HepG2 (cell line): ENCODE results near the gene GNAL. TPM values are rescaled to one million over a fixed set of nuclear protein-coding genes. Genes with fewer than 3 reads are reported as not detected.
A peak's percentile ranks its signal among the peaks of the same experiment; 100 is the strongest.

ENCODE experiments used
- ATAC-seq: fragments of 200-7000 bp; cut with Tn5 transposase; 3 replicates; pipeline ENCODE4 v1.9.1; 2020; ENCODE audit warnings: mild to moderate bottlenecking, moderate library complexity
- BruUV-seq: library from RNA; stranded (reverse); fragments of 400-500 nt; replicated peaks from 2 replicates; lab custom pipeline; 2021; lab: Mats Ljungman, UMichigan
- CTCF ChIA-PET: fragments of 300-600 bp; formaldehyde crosslinking; extraction: SDS; loops from one replicate; lab custom pipeline; 2021; ENCODE audit warnings: low total read pairs, inconsistent platforms, low intra/inter-chr PET ratio; lab: Yijun Ruan, JAX
- POLR2A ChIA-PET: fragments of 350-600 bp; sonication (Branson Sonifier 250); formaldehyde crosslinking; loops from one replicate; lab custom pipeline; 2020; ENCODE audit warnings: antibody characterized with exemption, inconsistent platforms; lab: Yijun Ruan, JAX
- DNase-seq: peaks from one replicate; pipeline ENCODE4 v3.0.0-alpha.2; 2015; ENCODE audit warnings: low spot score
- FAIRE-seq: peaks from 3 replicates; lab custom pipeline; 2011; peaks lifted over from hg19 to GRCh38; lab: Jason Lieb, UNC
- H2AFZ ChIP-seq: one replicate; pipeline ENCODE4 v1.6.1; 2011; ENCODE audit warnings: low read length, inconsistent platforms
- H3K27ac ChIP-seq: fragments of 300-600 bp; 3 replicates; pipeline ENCODE4 v1.8.0; 2011; ENCODE audit warnings: mixed run types, mild to moderate bottlenecking, mixed read lengths, low read length, inconsistent platforms; ENCODE audit not compliant: insufficient read depth; ENCODE audit errors: extremely low read length
- H3K27me3 ChIP-seq, 2 experiments: fragments of 200-600 bp in 1 of 2; 2 replicates in 1 of 2; 3 replicates in 1 of 2; pipeline versions ENCODE4 v1.6.0 to v1.8.0; 2011; ENCODE audit warnings: low read length in 2 of 2, mild to moderate bottlenecking in 2 of 2, moderate library complexity in 2 of 2, inconsistent platforms in 1 of 2; ENCODE audit not compliant: insufficient read depth in 2 of 2, control insufficient read depth in 1 of 2
- H3K36me3 ChIP-seq, 2 experiments: fragments of 200-600 bp in 1 of 2; replicated peaks in 1 of 2; 2 replicates in 1 of 2; 3 replicates in 1 of 2; pipeline versions ENCODE4 v1.5.1 to v1.8.0; 2011; ENCODE audit warnings: low read length in 2 of 2, inconsistent platforms in 1 of 2; ENCODE audit not compliant: insufficient read depth in 2 of 2, control insufficient read depth in 1 of 2
- H3K4me1 ChIP-seq: 2 replicates; pipeline ENCODE4 v1.5.1; 2012; ENCODE audit warnings: low read length, inconsistent platforms; ENCODE audit not compliant: insufficient read depth
- H3K4me2 ChIP-seq: 2 replicates; pipeline ENCODE4 v1.6.0; 2011; ENCODE audit warnings: low read depth, low read length, inconsistent platforms
- H3K4me3 ChIP-seq, 3 experiments: fragments of 200-600 bp in 1 of 3; sonication (generic), shearing (Covaris generic) in 1 of 3; replicated peaks in 1 of 3; 2 replicates each; pipeline ENCODE4 v1.5.1; 2011 to 2016; ENCODE audit warnings: low read length in 3 of 3, inconsistent platforms in 2 of 3, low read depth in 2 of 3, mild to moderate bottlenecking in 2 of 3, control low read depth in 1 of 3, mixed read lengths in 1 of 3; ENCODE audit not compliant: insufficient read depth in 1 of 3
- H3K79me2 ChIP-seq: one replicate; pipeline ENCODE4 v1.6.1; 2011; ENCODE audit warnings: low read length, inconsistent platforms; ENCODE audit not compliant: insufficient read depth
- H3K9ac ChIP-seq: 2 replicates; pipeline ENCODE4 v1.6.0; 2011; ENCODE audit warnings: mild to moderate bottlenecking, low read depth, low read length, inconsistent platforms; ENCODE audit not compliant: insufficient read depth
- H3K9me3 ChIP-seq: 2 replicates; pipeline ENCODE4 v1.5.1; 2012; ENCODE audit warnings: mild to moderate bottlenecking, low read length
- H4K20me1 ChIP-seq: 2 replicates; pipeline ENCODE4 v1.6.0; 2011; ENCODE audit warnings: inconsistent platforms, mild to moderate bottlenecking, low read length, moderate library complexity; ENCODE audit not compliant: insufficient read depth
- EEA1 ChIP-seq: sonication (generic); formaldehyde crosslinking; IDR thresholded peaks from 2 replicates; pipeline ENCODE4 v1.5.1; 2020; ENCODE audit warnings: mild to moderate bottlenecking, missing genetic modification reagents, borderline replicate concordance
- EP300 ChIP-seq, 3 experiments: sonication (generic) in 1 of 3; formaldehyde crosslinking in 1 of 3; IDR thresholded peaks; 2 replicates each; pipeline versions ENCODE4 v1.5.1 to v1.6.1; 2011 to 2020; ENCODE audit warnings: low read depth in 2 of 3, low read length in 2 of 3, borderline replicate concordance in 1 of 3, improper control_type of control experiment in 1 of 3, mild to moderate bottlenecking in 1 of 3, missing genetic modification reagents in 1 of 3, moderate library complexity in 1 of 3
- FOSL2 ChIP-seq: sonication (generic); formaldehyde crosslinking; IDR thresholded peaks from 2 replicates; pipeline ENCODE4 v1.4.0; 2020; ENCODE audit warnings: missing genetic modification reagents
- FOXA1 ChIP-seq, 2 experiments: fragments of 450-650 bp in 1 of 2; sonication (generic) in 1 of 2; formaldehyde crosslinking in 1 of 2; IDR thresholded peaks; 2 replicates each; pipeline versions ENCODE4 v1.4.0 to v1.6.1; 2016 to 2020; ENCODE audit warnings: missing genetic modification reagents in 1 of 2
- FOXA3 ChIP-seq: IDR thresholded peaks from 2 replicates; pipeline ENCODE4 v1.6.1; 2016; ENCODE audit warnings: missing genetic modification reagents, missing compliant biosample characterization
- FOXP1 ChIP-seq, 2 experiments: fragments of 450-650 bp in 1 of 2; IDR thresholded peaks; 2 replicates each; pipeline ENCODE4 v1.6.1; 2017 to 2018; ENCODE audit warnings: antibody characterized with exemption in 1 of 2
- GATA4 ChIP-seq: sonication (generic); IDR thresholded peaks from 2 replicates; pipeline ENCODE4 v1.6.1; 2016; ENCODE audit warnings: antibody characterized with exemption, low read depth, borderline replicate concordance
- GFI1 ChIP-seq: sonication (generic); formaldehyde crosslinking; IDR thresholded peaks from 2 replicates; pipeline ENCODE4 v1.5.0; 2020; ENCODE audit warnings: missing genetic modification reagents, mild to moderate bottlenecking, borderline replicate concordance
- HNF4G ChIP-seq, 2 experiments: sonication (generic) in 1 of 2; formaldehyde crosslinking in 1 of 2; IDR thresholded peaks; 2 replicates each; pipeline versions ENCODE4 v1.4.0 to v1.6.1; 2011 to 2020; ENCODE audit warnings: borderline replicate concordance in 2 of 2, low read depth in 2 of 2, mild to moderate bottlenecking in 2 of 2, low read length in 1 of 2, missing genetic modification reagents in 1 of 2, moderate library complexity in 1 of 2
- NCOA2 ChIP-seq: sonication (generic); formaldehyde crosslinking; IDR thresholded peaks from 2 replicates; pipeline ENCODE4 v1.8.0; 2022; ENCODE audit warnings: inconsistent platforms
- NR2F1 ChIP-seq, 2 experiments: fragments of 450-650 bp in 1 of 2; formaldehyde crosslinking in 1 of 2; IDR thresholded peaks; 2 replicates each; pipeline versions ENCODE4 v1.5.0 to v1.6.1; 2016 to 2020; ENCODE audit warnings: mild to moderate bottlenecking in 1 of 2, missing compliant biosample characterization in 1 of 2, missing genetic modification reagents in 1 of 2, moderate library complexity in 1 of 2
- NR2F6 ChIP-seq, 2 experiments: IDR thresholded peaks; 2 replicates each; pipeline ENCODE4 v1.6.1; 2016; ENCODE audit warnings: antibody characterized with exemption in 1 of 2, mild to moderate bottlenecking in 1 of 2
- RARA ChIP-seq: IDR thresholded peaks from 2 replicates; pipeline ENCODE4 v1.6.1; 2016; ENCODE audit warnings: missing genetic modification reagents, missing compliant biosample characterization
- SOX13 ChIP-seq, 3 experiments: fragments of 450-650 bp in 1 of 3; sonication (generic) in 1 of 3; formaldehyde crosslinking in 1 of 3; IDR thresholded peaks in 2 of 3; conservative IDR thresholded peaks in 1 of 3; 2 replicates each; pipeline versions ENCODE4 v1.5.0 to v1.6.1; 2016 to 2020; ENCODE audit warnings: antibody characterized with exemption in 1 of 3, mild to moderate bottlenecking in 1 of 3, missing compliant biosample characterization in 1 of 3, missing genetic modification reagents in 1 of 3, moderate library complexity in 1 of 3
- SRSF9 ChIP-seq: fragments of 200-400 bp; formaldehyde crosslinking; IDR thresholded peaks from 2 replicates; pipeline ENCODE4 v1.6.1; 2018; ENCODE audit warnings: borderline replicate concordance, mild to moderate bottlenecking, low read depth, low read length; ENCODE audit not compliant: insufficient read depth, poor library complexity, severe bottlenecking
- SSRP1 ChIP-seq: IDR thresholded peaks from 2 replicates; pipeline ENCODE4 v1.6.1; 2016; ENCODE audit warnings: control low read depth
- TCF7 ChIP-seq: sonication (generic); IDR thresholded peaks from 2 replicates; pipeline ENCODE4 v1.6.1; 2016; ENCODE audit warnings: antibody characterized with exemption, low read depth
- TEAD3 ChIP-seq: optimal IDR thresholded peaks from 2 replicates; pipeline ENCODE3; 2016; ENCODE audit warnings: borderline replicate concordance
- ZBTB7B ChIP-seq: sonication (generic); formaldehyde crosslinking; IDR thresholded peaks from 2 replicates; pipeline ENCODE4 v1.4.0; 2020; ENCODE audit warnings: missing genetic modification reagents
- WGBS: methylation state at CpG from one replicate; pipeline ENCODE4 v1.1.6; 2017; ENCODE audit warnings: low lambda C conversion rate; 5-methylcytosine and 5-hydroxymethylcytosine counted together
- in situ Hi-C: cut with HindIII; loops from 2 replicates; pipeline ENCODE4 v1.10.0; 2017; ENCODE audit warnings: low pct_unique_long_range_greater_than_20kb; ENCODE audit not compliant: extremely low pct_ligation_motif_present
- intact Hi-C: fragments of 100-400 bp; cut with micrococcal nuclease; formaldehyde crosslinking; loops from one replicate; pipeline ENCODE4 v1.10.0; 2022; ENCODE audit not compliant: unreplicated experiment
- polyA plus RNA-seq, 8 experiments: library from polyadenylated mRNA; depleted of rRNA in 3 of 8; stranded (reverse) in 7 of 8; unstranded in 1 of 8; fragments of >200 nt; fragmentation: Illumina TruSeq in 4 of 8; extraction: Trizol in 4 of 8; gene quantifications; 2 replicates each; pipeline versions ENCODE4 v1.2.1 to v1.2.3, GENCODE V29; 2011 to 2016; ENCODE audit warnings: low read depth in 4 of 8, missing spikeins in 1 of 8, mixed read lengths in 1 of 8; ENCODE audit not compliant: insufficient read depth in 1 of 8
- total RNA-seq, 5 experiments: library from RNA; depleted of rRNA; stranded (reverse); fragments of >200 nt; fragmentation: Illumina TruSeq; extraction: Trizol; gene quantifications; 2 replicates each; pipeline ENCODE4 v1.2.3, GENCODE V29; 2016; ENCODE audit warnings: low read depth in 1 of 5
- TF ChIP-seq, protein P1 (sequence below): sonication (generic); formaldehyde crosslinking; IDR thresholded peaks from 2 replicates; pipeline ENCODE4 v1.4.0; 2020; ENCODE audit warnings: missing genetic modification reagents

The GNAL gene
- total and polyA plus RNA-seq, 2 of the 13 experiments (the other 11 are each of a cell fraction or from before 2014, with no cell fraction given): 0.87 to 1.4 TPM

DNA sequence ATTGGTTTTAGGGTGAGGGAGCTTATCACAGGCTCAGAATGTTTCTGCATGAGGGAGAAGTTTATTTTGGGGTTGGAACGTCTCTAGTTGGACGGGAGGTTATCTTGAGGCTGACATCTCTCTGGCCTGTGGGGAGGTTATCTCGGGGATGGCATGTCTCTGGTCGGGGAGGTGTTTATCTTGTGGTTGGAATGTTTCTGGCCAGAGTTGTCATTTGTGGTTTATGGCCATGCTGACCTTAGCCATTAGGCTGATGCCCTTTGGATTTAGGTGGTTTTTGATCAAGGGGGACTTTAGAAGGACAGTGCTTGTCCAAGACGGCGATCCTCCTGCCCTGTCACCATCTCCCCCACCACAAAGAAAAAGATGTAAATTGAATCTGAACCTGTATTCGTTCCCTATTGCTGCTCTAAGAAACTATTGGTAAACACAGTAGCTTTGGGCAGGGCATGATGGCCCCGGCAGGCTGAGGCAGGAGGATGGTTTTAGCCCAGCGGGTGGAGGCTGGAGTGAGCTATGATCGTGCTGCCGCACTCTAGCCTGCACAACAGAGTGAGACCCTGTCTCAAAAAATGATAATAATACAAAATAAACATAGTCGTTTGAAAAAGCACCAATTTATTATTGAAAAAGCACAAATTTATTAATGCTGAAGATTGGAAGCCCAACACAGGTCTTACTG is 236.9 kb downstream of the GNAL start:
- CTCF ChIA-PET: no interaction called here
- no TSS peak for BruUV-seq
- intact Hi-C loops: no loop called here
- TF ChIP-seq GFI1 (CRISPR knock-in tag): 0 out of 2 replicates have a peak, but pooled peaks have one; percentile 20
- no peak for TF ChIP-seq SSRP1 (CRISPR knock-in tag)
- 0 out of 2 replicates have a peak, but pooled peaks have one; percentile 19 for TF ChIP-seq ZBTB7B (CRISPR knock-in tag)
- peak; percentile 60; the same call in 1 of the 2 replicates for TF ChIP-seq GATA4
- TF ChIP-seq FOXA3 (CRISPR knock-in tag): 0 out of 2 replicates have a peak, but pooled peaks have one; percentile 35
- peak in 1 of 2 experiments; percentile 42; a peak in 1 of 4 replicates for TF ChIP-seq EP300 (IDR thresholded peaks at IDR 0.05; ENCODE audit: low read depth in 2 of 2, low read length in 2 of 2)
- TF ChIP-seq EP300 (CRISPR knock-in tag; IDR thresholded peaks at IDR 0.05; ENCODE audit: borderline replicate concordance): no peak; the same call in 1 of the 2 replicates
- peak; percentile 54 for TF ChIP-seq TCF7
- TF ChIP-seq RARA (CRISPR knock-in tag): 0 out of 2 replicates have a peak, but pooled peaks have one; percentile 46
- TF ChIP-seq HNF4G (IDR thresholded peaks at IDR 0.05; ENCODE audit: borderline replicate concordance, low read depth, low read length): peak; percentile 25; the same call in 1 of the 2 replicates
- no peak for TF ChIP-seq HNF4G (CRISPR knock-in tag; IDR thresholded peaks at IDR 0.05; ENCODE audit: borderline replicate concordance, low read depth)
- TF ChIP-seq, protein P1, sequence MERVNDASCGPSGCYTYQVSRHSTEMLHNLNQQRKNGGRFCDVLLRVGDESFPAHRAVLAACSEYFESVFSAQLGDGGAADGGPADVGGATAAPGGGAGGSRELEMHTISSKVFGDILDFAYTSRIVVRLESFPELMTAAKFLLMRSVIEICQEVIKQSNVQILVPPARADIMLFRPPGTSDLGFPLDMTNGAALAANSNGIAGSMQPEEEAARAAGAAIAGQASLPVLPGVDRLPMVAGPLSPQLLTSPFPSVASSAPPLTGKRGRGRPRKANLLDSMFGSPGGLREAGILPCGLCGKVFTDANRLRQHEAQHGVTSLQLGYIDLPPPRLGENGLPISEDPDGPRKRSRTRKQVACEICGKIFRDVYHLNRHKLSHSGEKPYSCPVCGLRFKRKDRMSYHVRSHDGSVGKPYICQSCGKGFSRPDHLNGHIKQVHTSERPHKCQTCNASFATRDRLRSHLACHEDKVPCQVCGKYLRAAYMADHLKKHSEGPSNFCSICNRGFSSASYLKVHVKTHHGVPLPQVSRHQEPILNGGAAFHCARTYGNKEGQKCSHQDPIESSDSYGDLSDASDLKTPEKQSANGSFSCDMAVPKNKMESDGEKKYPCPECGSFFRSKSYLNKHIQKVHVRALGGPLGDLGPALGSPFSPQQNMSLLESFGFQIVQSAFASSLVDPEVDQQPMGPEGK (CRISPR knock-in tag): peak; percentile 53; the same call in 1 of the 2 replicates
- TF ChIP-seq NR2F1 (CRISPR knock-in tag; IDR thresholded peaks at IDR 0.05): peak in 1 of 2 experiments; percentile 50; a peak in 2 of 4 replicates
- no peak for TF ChIP-seq FOXA1 (IDR thresholded peaks at IDR 0.05)
- TF ChIP-seq FOXA1 (CRISPR knock-in tag; IDR thresholded peaks at IDR 0.05): peak; percentile 59; the same call in 1 of the 2 replicates
- TF ChIP-seq NR2F6 (IDR thresholded peaks at IDR 0.05): peak; percentile 93
- peak; percentile 70 for TF ChIP-seq NR2F6 (CRISPR knock-in tag; IDR thresholded peaks at IDR 0.05)
- TF ChIP-seq SRSF9: no peak
- no peak for TF ChIP-seq FOXP1 (IDR thresholded peaks at IDR 0.05)
- TF ChIP-seq FOXP1 (CRISPR knock-in tag; IDR thresholded peaks at IDR 0.05): 0 out of 2 replicates have a peak, but pooled peaks have one; percentile 9
- no peak for TF ChIP-seq SOX13 (IDR thresholded peaks at IDR 0.05)
- peak in 1 of 2 experiments; percentile 18; a peak in 1 of 4 replicates for TF ChIP-seq SOX13 (CRISPR knock-in tag; conservative IDR thresholded peaks at IDR 0.05 in 1 of 2, IDR thresholded peaks at IDR 0.05 in 1 of 2)
- 0 out of 2 replicates have a peak, but pooled peaks have one; percentile 17 for TF ChIP-seq FOSL2 (CRISPR knock-in tag)
- TF ChIP-seq EEA1 (CRISPR knock-in tag): no peak
- peak; percentile 49 for TF ChIP-seq TEAD3 (CRISPR knock-in tag)
- TF ChIP-seq NCOA2 (CRISPR knock-in tag): peak; percentile 40; the same call in 1 of the 2 replicates

More for the DNA sequence above, 236.9 kb downstream of the GNAL start:
- H3K27me3 ChIP-seq: peaks cover 0 to 22% of the 10 kb centered on the region in 2 experiments; a peak in 3 of 5 replicates
- WGBS: under 1% methylated on average over 12 of the region's 12 CpGs
- DNase-seq: peak; percentile 69
- POLR2A ChIA-PET: interaction anchor here (0.8 to 2.3 kb wide), 4 partner anchors 11 to 55 kb away, joined by 3 to 7 read pairs (median 4); partner anchors contain the start of genes IMPA2 and MPPE1
- H3K4me3 ChIP-seq: no peak overlapping the region
- H3K36me3 ChIP-seq: no peaks in the 10 kb centered on the region
- peak; percentile 88 for FAIRE-seq
- H3K27ac ChIP-seq: no peak overlapping the region
- peak; percentile 70 for ATAC-seq
- no peak overlapping the region for H2AFZ ChIP-seq
- no peaks in the 10 kb centered on the region for H3K79me2 ChIP-seq
- H3K4me1 ChIP-seq: peaks cover 34% of the 10 kb centered on the region
- H3K9me3 ChIP-seq: no peaks in the 10 kb centered on the region
- in situ Hi-C loops: no loop called here
- peak overlapping the region; percentile 29 for H3K4me2 ChIP-seq
- no peaks in the 10 kb centered on the region for H4K20me1 ChIP-seq
- H3K9ac ChIP-seq: no peak overlapping the region
